HFF-Myc (cell line): ENCODE measurements around the gene ESAM.

Experiments used
- DNase-seq: peaks from one replicate; pipeline ENCODE4 v3.0.0-alpha.2; 2011; ENCODE audit warnings: low read depth; ENCODE audit errors: extremely low read depth
- H3K4me3 ChIP-seq: replicated peaks from 2 replicates; pipeline ENCODE4 v1.5.1; 2011; ENCODE audit warnings: low read depth, mild to moderate bottlenecking, control low read depth, low read length
- TF ChIP-seq, protein P1 (sequence below): IDR thresholded peaks from 2 replicates; pipeline ENCODE4 v1.5.1; 2012; ENCODE audit warnings: mild to moderate bottlenecking, low read depth, low read length, control low read depth; ENCODE audit errors: missing control alignments

The ESAM gene

DNA sequence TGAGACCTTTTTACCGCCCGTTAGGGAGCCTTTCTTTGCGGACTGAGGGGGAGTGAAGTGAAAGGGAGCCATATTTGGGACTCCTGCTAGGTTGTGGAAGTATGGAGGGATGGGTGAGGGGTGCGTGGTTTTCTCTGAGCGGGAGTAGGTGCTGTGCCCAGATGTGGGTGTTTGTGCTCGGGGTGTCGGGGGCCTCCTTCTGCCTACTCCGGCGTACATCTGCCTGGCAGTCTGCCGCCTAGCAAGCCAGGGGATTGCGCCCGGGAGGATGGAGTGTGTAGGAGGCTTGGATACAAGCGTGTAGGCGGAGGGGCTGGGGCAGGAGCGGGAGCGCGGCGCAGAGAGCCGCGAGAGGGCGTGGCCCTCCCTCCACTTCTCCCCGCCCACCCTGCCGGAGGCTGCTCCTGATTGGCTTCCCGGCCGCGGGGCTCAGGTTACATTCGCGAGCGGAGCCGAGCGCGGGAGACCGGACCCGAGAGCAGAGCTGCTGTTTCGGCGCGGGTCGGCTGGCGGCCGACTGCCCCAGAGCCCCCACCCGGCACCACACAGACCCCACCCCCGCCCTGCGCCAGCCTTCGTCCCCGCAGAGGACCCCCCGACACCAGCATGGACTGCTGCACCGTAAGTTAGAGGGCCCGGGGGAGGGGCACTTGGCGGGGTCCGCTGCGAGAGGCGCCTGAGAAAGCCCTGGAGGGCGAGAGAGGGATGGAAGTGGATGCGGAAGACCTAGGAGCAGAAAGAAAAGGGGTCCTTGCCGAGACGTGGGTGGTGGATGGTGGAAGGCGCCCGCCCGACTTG is 22.4 kb downstream of the ESAM start, which contains the start of gene NRGN:
Gene NRGN, plus strand, starts transcription at position 464 of the 798 bp plus-strand sequence. Its CDS starts 143 bp downstream, at position 607.
- H3K4me3 ChIP-seq, result peak within 1 kb of the TSS; percentile 52

DNA sequence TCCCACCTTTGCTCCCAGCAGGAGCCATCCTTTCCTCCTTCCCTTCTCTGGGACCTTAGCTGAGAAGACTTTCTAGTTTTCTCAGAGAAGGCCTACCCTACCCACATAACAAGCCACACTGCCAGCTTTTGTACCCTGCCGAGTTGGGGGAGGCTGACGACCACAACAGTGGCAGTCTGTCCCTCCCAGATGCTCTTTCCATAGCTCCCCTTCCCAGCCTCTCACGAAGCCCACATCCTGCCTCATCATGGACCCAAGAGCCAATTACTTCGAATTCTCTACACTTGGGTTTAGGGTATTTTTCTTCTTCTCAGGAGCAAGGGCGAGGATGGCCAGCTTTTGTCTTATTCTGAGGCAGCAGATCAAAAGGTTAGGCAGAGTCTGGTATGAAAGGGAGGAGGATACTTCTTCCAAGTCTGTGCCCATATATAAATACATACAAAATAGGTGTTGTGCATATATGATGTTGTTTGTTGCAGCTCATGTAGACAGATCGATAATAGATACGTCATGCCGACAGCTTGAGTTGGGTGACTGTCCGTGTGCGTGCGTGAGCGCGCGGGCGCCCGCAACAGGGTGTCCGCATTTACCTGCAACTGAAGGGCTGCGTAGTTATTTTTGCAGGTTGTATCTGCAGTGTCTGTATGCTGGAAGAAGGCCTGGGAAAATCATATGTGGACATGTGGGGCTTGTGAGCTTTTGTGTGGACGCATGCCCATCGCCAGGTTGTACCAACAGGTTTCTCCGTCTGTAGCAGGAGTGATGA is 23.2 kb downstream of the ESAM start:
- DNase-seq, result no peak
- peak overlapping the region; percentile 52 for H3K4me3 ChIP-seq
- TF ChIP-seq, protein P1, sequence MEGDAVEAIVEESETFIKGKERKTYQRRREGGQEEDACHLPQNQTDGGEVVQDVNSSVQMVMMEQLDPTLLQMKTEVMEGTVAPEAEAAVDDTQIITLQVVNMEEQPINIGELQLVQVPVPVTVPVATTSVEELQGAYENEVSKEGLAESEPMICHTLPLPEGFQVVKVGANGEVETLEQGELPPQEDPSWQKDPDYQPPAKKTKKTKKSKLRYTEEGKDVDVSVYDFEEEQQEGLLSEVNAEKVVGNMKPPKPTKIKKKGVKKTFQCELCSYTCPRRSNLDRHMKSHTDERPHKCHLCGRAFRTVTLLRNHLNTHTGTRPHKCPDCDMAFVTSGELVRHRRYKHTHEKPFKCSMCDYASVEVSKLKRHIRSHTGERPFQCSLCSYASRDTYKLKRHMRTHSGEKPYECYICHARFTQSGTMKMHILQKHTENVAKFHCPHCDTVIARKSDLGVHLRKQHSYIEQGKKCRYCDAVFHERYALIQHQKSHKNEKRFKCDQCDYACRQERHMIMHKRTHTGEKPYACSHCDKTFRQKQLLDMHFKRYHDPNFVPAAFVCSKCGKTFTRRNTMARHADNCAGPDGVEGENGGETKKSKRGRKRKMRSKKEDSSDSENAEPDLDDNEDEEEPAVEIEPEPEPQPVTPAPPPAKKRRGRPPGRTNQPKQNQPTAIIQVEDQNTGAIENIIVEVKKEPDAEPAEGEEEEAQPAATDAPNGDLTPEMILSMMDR, result no peak

More for the DNA sequence above, 22.4 kb downstream of the ESAM start, which contains the start of gene NRGN:
- DNase-seq, result peak; percentile 40
- TF ChIP-seq, protein P1, result no peak

DNA sequence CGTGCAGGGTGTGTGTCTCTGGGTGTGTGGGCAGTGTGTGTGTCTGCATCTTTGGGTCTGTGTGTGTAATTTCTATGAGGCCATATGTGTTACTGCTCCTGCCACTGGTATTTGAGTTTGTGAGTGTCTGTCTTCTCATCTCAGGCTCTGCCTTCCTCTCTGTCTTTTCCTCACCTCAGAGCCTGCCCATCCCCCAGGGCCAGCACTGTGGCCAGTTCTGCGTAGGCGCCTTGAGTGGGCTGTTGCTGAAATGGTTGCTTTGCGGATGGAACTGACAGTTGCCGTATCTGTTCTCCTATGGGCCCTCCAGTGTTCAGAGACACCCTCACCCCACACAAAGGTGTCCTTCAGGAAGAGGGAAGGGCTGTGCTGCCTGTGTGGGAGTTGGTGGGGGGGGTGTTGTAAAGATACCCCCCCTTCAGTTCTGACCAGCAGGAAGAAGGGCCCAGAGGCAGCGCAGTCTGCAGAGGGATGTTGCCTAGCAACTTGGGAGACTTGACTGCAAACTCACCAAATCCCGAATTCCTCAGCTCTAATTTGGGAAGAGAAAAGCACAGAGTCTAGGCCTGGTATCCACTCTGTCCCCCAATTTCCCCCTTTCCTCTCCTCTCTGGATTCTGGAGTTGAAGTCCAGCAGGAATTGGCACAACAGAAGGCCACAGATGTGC is 24.3 kb downstream of the ESAM start:
- TF ChIP-seq, protein P1, result no peak
- DNase-seq, result no peak
- no peak overlapping the region for H3K4me3 ChIP-seq

DNA sequence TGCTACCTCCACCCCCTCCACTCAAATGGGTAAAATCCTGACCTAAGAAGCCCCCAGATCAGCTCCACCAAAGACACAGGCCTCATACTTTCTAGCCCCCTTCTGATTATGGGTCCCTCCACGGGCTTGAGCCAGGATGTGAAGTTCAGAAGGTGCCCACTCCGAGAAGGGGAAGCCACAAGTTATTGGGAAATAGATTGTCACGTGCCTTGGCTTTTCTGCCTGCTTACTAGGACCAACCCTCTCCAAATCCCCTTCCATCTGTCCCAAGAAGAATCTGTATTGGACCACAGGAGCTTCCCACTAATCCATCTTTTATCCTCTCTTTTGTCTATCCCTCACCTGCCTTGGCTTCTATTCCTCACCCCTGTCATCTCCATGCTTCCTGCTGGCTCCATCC is 25.4 kb downstream of the ESAM start:
- TF ChIP-seq, protein P1, result no peak
- DNase-seq, result no peak

DNA sequence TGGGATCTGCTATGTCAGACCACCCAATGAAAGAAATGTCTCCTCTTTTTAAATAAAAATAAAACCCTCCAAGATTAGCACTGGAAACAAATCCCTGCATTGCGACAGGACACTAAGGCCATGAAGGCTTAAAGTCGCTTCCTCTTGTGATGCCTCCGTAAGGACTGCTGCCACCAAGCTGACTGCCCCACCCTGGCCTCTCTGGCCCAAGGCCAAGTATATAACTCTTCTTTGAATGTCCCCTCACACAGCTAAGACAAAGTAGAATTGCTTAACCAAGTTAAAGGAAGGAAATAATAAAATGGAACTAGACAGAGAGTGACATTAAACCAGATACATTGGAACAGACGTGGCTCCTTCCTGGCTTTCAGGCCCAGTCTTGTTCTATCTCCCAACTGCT is 29.9 kb downstream of the ESAM start:
- no peak overlapping the region for H3K4me3 ChIP-seq
- TF ChIP-seq, protein P1, result no peak
- no peak for DNase-seq

More for the DNA sequence above, 25.4 kb downstream of the ESAM start:
- no peak overlapping the region for H3K4me3 ChIP-seq

DNA sequence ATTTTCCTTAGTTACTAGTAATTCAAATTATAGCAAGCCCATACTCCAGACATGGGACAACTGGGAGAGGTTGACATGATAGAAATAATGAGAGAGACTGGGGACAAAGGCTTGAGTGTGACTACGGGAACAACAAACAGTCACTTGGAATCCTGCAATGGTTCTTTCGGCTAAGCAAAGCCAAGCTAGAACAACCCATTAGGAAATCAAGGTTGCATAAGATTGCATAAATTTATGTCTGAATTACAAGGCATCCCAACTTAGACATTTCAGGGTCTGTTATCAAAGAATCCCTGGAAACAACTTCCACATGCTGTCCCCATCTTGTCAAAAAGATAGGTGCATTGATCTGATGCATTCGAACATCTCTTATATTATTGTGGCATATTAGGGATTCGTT is 32.5 kb downstream of the ESAM start:
- no peak overlapping the region for H3K4me3 ChIP-seq
- no peak for DNase-seq
- TF ChIP-seq, protein P1, result no peak
